Heart right ventricle (tissue), 16 donors: ENCODE data around the gene SOX9. TPM values are rescaled to one million over a fixed set of nuclear protein-coding genes. Genes with fewer than 3 reads are reported as not detected.

ENCODE experiments used
- ATAC-seq, 8 donors: fragments of 200-7000 bp; cut with Tn5 transposase; one replicate each; pipeline ENCODE4 v1.9.1; 2020; ENCODE audit warnings: mild to moderate bottlenecking in 8 of 8, moderate library complexity in 8 of 8, moderate number of reproducible peaks in 1 of 8
- DNase-seq, 2 donors: peaks; one replicate each; pipeline ENCODE4 v3.0.0-alpha.2; 2020
- H3K27ac ChIP-seq, 10 donors: fragments of 200-600 bp; sonication (generic) in 2 of 10; one replicate each; pipeline versions ENCODE4 v1.5.0 to v1.8.0; 2020 to 2022; ENCODE audit warnings: mild to moderate bottlenecking in 3 of 10
- H3K27me3 ChIP-seq, 7 donors: fragments of 200-600 bp; one replicate each; pipeline ENCODE4 v1.8.0; 2021 to 2022; ENCODE audit warnings: mild to moderate bottlenecking in 2 of 7
- H3K36me3 ChIP-seq, 9 donors: fragments of 200-600 bp; sonication (generic) in 1 of 9; one replicate each; pipeline versions ENCODE4 v1.5.0 to v1.8.0; 2020 to 2022; ENCODE audit warnings: mild to moderate bottlenecking in 2 of 9
- H3K4me1 ChIP-seq, 9 donors: fragments of 200-600 bp; sonication (generic) in 1 of 9; one replicate each; pipeline versions ENCODE4 v1.5.0 to v1.8.0; 2020 to 2022; ENCODE audit warnings: mild to moderate bottlenecking in 4 of 9
- H3K4me3 ChIP-seq, 10 donors: fragments of 200-600 bp; sonication (generic) in 2 of 10; one replicate each; pipeline versions ENCODE4 v1.5.0 to v1.8.0; 2020 to 2022; ENCODE audit warnings: mild to moderate bottlenecking in 7 of 10, moderate library complexity in 2 of 10
- H3K9me3 ChIP-seq, 11 donors: fragments of 200-600 bp in 10 of 11; sonication (generic) in 2 of 11; one replicate each; pipeline versions ENCODE4 v1.5.0 to v1.8.0; 2013 to 2022; ENCODE audit warnings: mild to moderate bottlenecking in 2 of 11, control low read depth in 1 of 11, moderate library complexity in 1 of 11
- CTCF ChIP-seq, 9 donors: fragments of 200-600 bp; sonication (generic) in 2 of 9; IDR thresholded peaks; one replicate each; pipeline versions ENCODE4 v1.5.0 to v1.8.0; 2021 to 2022; ENCODE audit warnings: antibody characterized with exemption in 9 of 9, mild to moderate bottlenecking in 5 of 9, moderate library complexity in 1 of 9
- whole genome bisulfite sequencing, 2 donors: extraction: QIAGEN DNeasy Blood & Tissue Kit; methylation state at CpG; one replicate each; pipeline ENCODE4 v1.1.7; 2013; ENCODE audit warnings: inconsistent platforms in 1 of 2; 5-methylcytosine and 5-hydroxymethylcytosine counted together
- intact Hi-C, 10 donors: fragments of 100-400 bp; cut with DNase I; formaldehyde crosslinking; loops; one replicate each; pipeline versions ENCODE4 v1.11.1 to v1.14.2; 2022
- polyA plus RNA-seq, 2 donors: library from polyadenylated mRNA; stranded (reverse); fragments of 200-250 nt; gene quantifications; one replicate each; pipeline ENCODE4 v1.2.3, GENCODE V29; 2013
- total RNA-seq, 10 donors: library from RNA; stranded (reverse); fragmentation: NEBNext Ultra II Directional in 3 of 10; extraction: Animal tissue kit (Norgen Biotek cat#: 25700) in 3 of 10; gene quantifications; one replicate each; pipeline versions ENCODE4 v1.2.1 to v1.2.4, GENCODE V29; 2021 to 2023
- donor health status: Arrhythmogenic right ventricular cardiomyopathy.
- donor health status: ischemic (EF 13 %, LVEDD 7.1; RV severe dilation, severe dysfunction).
- donor health status: healthy with polysubstance abuse.
- donor health status: DM: no; HTN: yes; CAD: no.
- donor health status: DM: no; HTN: no; CAD: no.
- donor health status: ischemic (EF 25% LVEDD 6.9; RV normal size, moderate dysfunction).
- donor health status: ischemic (EF 25% LVEDD 5.7; RV mildly dilated, moderate dysfunction).
- donor health status: healthy.
- donor health status: DM: yes; HTN: yes; CAD: no.
- donor health status: Ischemic cardiomyopathy.
- donor health status: ischemic (EF 35%, LVEDD 5.7; RV mildly dilated, moderate dysfunction).
- donor health status: nonischemic (EF 11% LVEDD 7.7; RV severe dilation, severe dysfunction).
- donor health status: DM: yes; HTN: yes; CAD: no.
- donor health status: PGD.
- donor health status: ischemic (EF 29% LVEDD 5.4; RV normal size, mild dysfunction).
- donor health status: nonischemic (EF 23%, LVEDD 6.1; RV moderate dilation, normal function).

The SOX9 gene
- total and polyA plus RNA-seq, 12 donors: 5.0 to 25.7 (median 12.8) TPM

- no peak for TF ChIP-seq CTCF (IDR thresholded peaks at IDR 0.05)
- DNase-seq (no peak), ATAC-seq (no peak)
- Histone ChIP-seq H3K27ac (no peak overlapping the region), H3K9me3 (no peaks in the 10 kb centered on the region), H3K4me1 (peaks cover 0 to 6% (median 0%) of the 10 kb centered on the region in 9 donors), H3K4me3 (no peak overlapping the region), H3K36me3 (no peaks in the 10 kb centered on the region), H3K27me3 (no peaks in the 10 kb centered on the region)
- 72 to 85% methylated on average over 1 of the region's 1 CpG for WGBS, 2 donors
- intact Hi-C loops: loop anchor here in 2 of 10 donors (10.0 kb wide), 2 partner anchors 128 to 628 kb away; no protein-coding TSS in a partner anchor
Observed at GRCh38 chr17:72102366-72102765, 18.5 kb upstream of the SOX9 start.

- ATAC-seq: peak in 3 of 8 donors; percentile 16 to 65 (median 26)
- H3K9me3 ChIP-seq: no peaks in the 10 kb centered on the region
- intact Hi-C loops: loop anchor here in 3 of 10 donors (2.0 to 10.0 kb wide), 3 partner anchors 70 to 630 kb away; no protein-coding TSS in a partner anchor
- no peak overlapping the region for H3K4me3 ChIP-seq
- WGBS, 2 donors: 56% methylated on average over 11 of the region's 11 CpGs
- no peak for TF ChIP-seq CTCF (IDR thresholded peaks at IDR 0.05)
- H3K36me3 ChIP-seq: no peaks in the 10 kb centered on the region
- H3K27ac ChIP-seq: peak overlapping the region in 2 of 10 donors; percentile 4 to 36
- peaks cover 0 to 8% (median 0%) of the 10 kb centered on the region in 9 donors for H3K4me1 ChIP-seq
- H3K27me3 ChIP-seq: peaks cover 0 to under 1% (median 0%) of the 10 kb centered on the region in 7 donors
- peak in 1 of 2 donors; percentile 27 for DNase-seq
Observed at GRCh38 chr17:72104164-72104862, 16.5 kb upstream of the SOX9 start.

- H3K4me3 ChIP-seq: no peak overlapping the region
- TF ChIP-seq CTCF (IDR thresholded peaks at IDR 0.05): no peak
- peaks cover 0 to 8% (median 0%) of the 10 kb centered on the region in 9 donors for H3K4me1 ChIP-seq
- ATAC-seq: peak in 1 of 8 donors; percentile 74
- peaks cover 0 to 6% (median 0%) of the 10 kb centered on the region in 7 donors for H3K27me3 ChIP-seq
- peak overlapping the region in 2 of 10 donors; percentile 4 to 36 for H3K27ac ChIP-seq
- intact Hi-C loops: loop anchor here in 3 of 10 donors (2.0 to 10.0 kb wide), 3 partner anchors 70 to 630 kb away; no protein-coding TSS in a partner anchor
- no peak for DNase-seq
- 48 to 53% methylated on average over 6 of the region's 6 CpGs for WGBS, 2 donors
- H3K36me3 ChIP-seq: no peaks in the 10 kb centered on the region
- H3K9me3 ChIP-seq: no peaks in the 10 kb centered on the region
Observed at GRCh38 chr17:72104863-72105234, 16.0 kb upstream of the SOX9 start.

- Histone ChIP-seq H3K27ac (no peak overlapping the region), H3K27me3 (peaks cover 0 to 6% (median 0%) of the 10 kb centered on the region in 7 donors), H3K36me3 (no peaks in the 10 kb centered on the region), H3K9me3 (no peaks in the 10 kb centered on the region), H3K4me3 (no peak overlapping the region), H3K4me1 (peaks cover 0 to 8% (median 0%) of the 10 kb centered on the region in 9 donors)
- no peak for ATAC-seq
- WGBS, 2 donors: 68 to 72% methylated on average over 5 of the region's 5 CpGs
- DNase-seq: no peak
- no peak for TF ChIP-seq CTCF (IDR thresholded peaks at IDR 0.05)
- intact Hi-C loops: loop anchor here in 2 of 10 donors (10.0 kb wide), 2 partner anchors 132 to 632 kb away; no protein-coding TSS in a partner anchor
Observed at GRCh38 chr17:72107100-72107499, 13.7 kb upstream of the SOX9 start.
